NCI-H2107 (cell line): ENCODE measurements around the gene RIMS4.
"Not testable (repeated sequence)": the region's sequence is repeated elsewhere in the genome, so short reads cannot be mapped to it uniquely, and the experiment has no call there.

Experiments
- DNase-seq: peaks from one replicate; lab custom pipeline; 2025; lab: John Stamatoyannopoulos, UW

Gene RIMS4

GRCh38 chr20:44830523-44830922 is 20.2 kb upstream of the RIMS4 start:
- DNase-seq: no peak

GRCh38 chr20:44829688-44830087 is 19.3 kb upstream of the RIMS4 start:
- no peak for DNase-seq

- no peak for DNase-seq
Observed at GRCh38 chr20:44828640-44829039, 18.3 kb upstream of the RIMS4 start.

- no peak for DNase-seq
Observed at GRCh38 chr20:44827401-44827800, 17.1 kb upstream of the RIMS4 start.

- DNase-seq: not testable (repeated sequence)
Observed at GRCh38 chr20:44821576-44821975, 11.2 kb upstream of the RIMS4 start.

- no peak for DNase-seq
Observed at GRCh38 chr20:44819936-44820335, 9.6 kb upstream of the RIMS4 start.

GRCh38 chr20:44817143-44817910 is 7.0 kb upstream of the RIMS4 start:
- DNase-seq: no peak

- no peak for DNase-seq
Observed at GRCh38 chr20:44814937-44815336, 4.6 kb upstream of the RIMS4 start.

- no peak for DNase-seq
Observed at GRCh38 chr20:44811150-44811685, 872 bp upstream of the RIMS4 start.

GRCh38 chr20:44810061-44810390 is 320 bp downstream of the RIMS4 start:
- DNase-seq: no peak

GRCh38 chr20:44809380-44810060 is 826 bp downstream of the RIMS4 start:
- no peak for DNase-seq

GRCh38 chr20:44807684-44808056 is 2.7 kb downstream of the RIMS4 start:
- DNase-seq: no peak

- no peak for DNase-seq
Observed at GRCh38 chr20:44807051-44807683, 3.2 kb downstream of the RIMS4 start.

- DNase-seq: no peak
Observed at GRCh38 chr20:44805979-44806620, 4.2 kb downstream of the RIMS4 start.

GRCh38 chr20:44805335-44805978 is 4.9 kb downstream of the RIMS4 start:
- no peak for DNase-seq

GRCh38 chr20:44803383-44803941 is 6.9 kb downstream of the RIMS4 start:
- no peak for DNase-seq

GRCh38 chr20:44802702-44803101 is 7.6 kb downstream of the RIMS4 start:
- DNase-seq: no peak

- no peak for DNase-seq
Observed at GRCh38 chr20:44800391-44801046, 9.8 kb downstream of the RIMS4 start.

GRCh38 chr20:44799691-44800090 is 10.7 kb downstream of the RIMS4 start:
- no peak for DNase-seq

GRCh38 chr20:44796758-44797457 is 13.4 kb downstream of the RIMS4 start:
- DNase-seq: no peak

GRCh38 chr20:44796311-44796710 is 14.0 kb downstream of the RIMS4 start:
- DNase-seq: no peak
